GM21526 (cell line): ENCODE measurements around the gene SETD1B.
"Not testable (repeated sequence)": the region's sequence is repeated elsewhere in the genome, so short reads cannot be mapped to it uniquely, and the experiment has no call there.

Experiments used
- ATAC-seq: cut with Tn5 transposase; IDR thresholded peaks from one replicate; pipeline ENCODE4 v1.9.1; 2021; ENCODE audit warnings: moderate library complexity; ENCODE audit not compliant: unreplicated experiment, low FRiP score

SETD1B gene

GRCh38 chr12:121779422-121779895 is 24.4 kb upstream of the SETD1B start:
- no peak for ATAC-seq

- no peak for ATAC-seq
These were observed 23.4 kb upstream of the SETD1B start for GRCh38 chr12:121780429-121780828.

- peak; percentile 29 for ATAC-seq
These were observed 22.3 kb upstream of the SETD1B start for GRCh38 chr12:121781484-121781997.

GRCh38 chr12:121781998-121782979 is 21.5 kb upstream of the SETD1B start:
- peak; percentile 41 for ATAC-seq

- no peak for ATAC-seq
These were observed 20.0 kb upstream of the SETD1B start for GRCh38 chr12:121783766-121784165.

GRCh38 chr12:121784460-121784859 is 19.3 kb upstream of the SETD1B start:
- ATAC-seq: no peak

- no peak for ATAC-seq
These were observed 17.4 kb upstream of the SETD1B start for GRCh38 chr12:121786440-121786825.

GRCh38 chr12:121787063-121788025 is 16.5 kb upstream of the SETD1B start:
- ATAC-seq: no peak

GRCh38 chr12:121788176-121788818 is 15.5 kb upstream of the SETD1B start:
- no peak for ATAC-seq

GRCh38 chr12:121789233-121789781 is 14.5 kb upstream of the SETD1B start:
- ATAC-seq: no peak

GRCh38 chr12:121789800-121790728 is 13.7 kb upstream of the SETD1B start:
- peak; percentile 39 for ATAC-seq

- not testable (repeated sequence) for ATAC-seq
These were observed 13.0 kb upstream of the SETD1B start for GRCh38 chr12:121790785-121791184.

- no peak for ATAC-seq
These were observed 11.9 kb upstream of the SETD1B start for GRCh38 chr12:121791671-121792551.

- ATAC-seq: no peak
These were observed 11.0 kb upstream of the SETD1B start for GRCh38 chr12:121792607-121793439.

GRCh38 chr12:121793440-121793837 is 10.4 kb upstream of the SETD1B start, which contains the start of gene RHOF:
TSS of gene RHOF (minus strand) at chr12:121793688. CDS start at chr12:121793633, 55 bp downstream.
- no peak for ATAC-seq

- ATAC-seq: peak; percentile 46
These were observed 9.8 kb upstream of the SETD1B start for GRCh38 chr12:121793838-121794533.
